HG03558 (cell line): ENCODE results near the gene SYTL1.

Experiments
- ATAC-seq: cut with Tn5 transposase; IDR thresholded peaks from one replicate; pipeline ENCODE4 v1.9.1; 2021; ENCODE audit warnings: moderate number of reproducible peaks; ENCODE audit not compliant: unreplicated experiment; ENCODE audit errors: extremely low read depth

Gene SYTL1, protein sequence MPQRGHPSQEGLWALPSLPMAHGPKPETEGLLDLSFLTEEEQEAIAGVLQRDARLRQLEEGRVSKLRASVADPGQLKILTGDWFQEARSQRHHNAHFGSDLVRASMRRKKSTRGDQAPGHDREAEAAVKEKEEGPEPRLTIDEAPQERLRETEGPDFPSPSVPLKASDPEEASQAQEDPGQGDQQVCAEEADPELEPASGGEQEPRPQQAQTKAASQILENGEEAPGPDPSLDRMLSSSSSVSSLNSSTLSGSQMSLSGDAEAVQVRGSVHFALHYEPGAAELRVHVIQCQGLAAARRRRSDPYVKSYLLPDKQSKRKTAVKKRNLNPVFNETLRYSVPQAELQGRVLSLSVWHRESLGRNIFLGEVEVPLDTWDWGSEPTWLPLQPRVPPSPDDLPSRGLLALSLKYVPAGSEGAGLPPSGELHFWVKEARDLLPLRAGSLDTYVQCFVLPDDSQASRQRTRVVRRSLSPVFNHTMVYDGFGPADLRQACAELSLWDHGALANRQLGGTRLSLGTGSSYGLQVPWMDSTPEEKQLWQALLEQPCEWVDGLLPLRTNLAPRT

DNA sequence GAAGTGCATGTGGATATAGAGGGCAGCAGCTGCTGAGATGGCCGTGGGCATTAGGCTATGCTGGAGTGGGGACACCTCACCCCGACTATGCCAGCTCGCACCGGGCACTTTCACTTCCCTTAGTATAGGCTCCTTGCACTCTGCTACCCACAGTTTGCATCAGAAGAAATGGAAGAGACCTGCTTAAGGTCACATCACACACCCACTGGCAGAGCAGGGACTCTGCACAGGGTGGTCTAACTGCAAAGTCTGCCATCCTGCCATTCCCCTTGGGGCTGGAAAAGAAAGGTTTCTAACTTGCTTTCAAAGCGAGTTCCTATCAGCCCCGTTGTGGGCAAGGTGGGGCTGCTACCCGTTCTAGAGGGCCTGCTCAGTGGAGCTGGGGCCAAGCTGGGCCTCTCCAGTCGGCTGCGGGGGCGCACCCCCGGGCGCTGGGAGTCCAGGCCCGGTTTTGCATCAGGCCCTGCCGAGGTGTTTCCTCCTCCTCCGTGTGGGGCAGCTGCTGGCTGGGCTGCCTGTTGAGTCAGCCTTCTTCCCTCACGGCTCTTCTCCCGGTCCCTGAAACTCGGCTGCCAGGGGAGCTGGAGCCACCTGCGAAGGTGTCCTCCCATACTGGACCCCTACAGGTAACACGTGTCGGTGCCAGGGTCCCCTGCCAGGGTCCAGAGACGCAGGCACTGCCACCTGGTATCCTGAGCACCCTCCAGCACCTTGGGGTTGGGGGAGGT, at the start of gene SYTL1:
Gene SYTL1, plus strand, starts transcription at position 498 of the 728 bp plus-strand sequence. CDS start 3,313 bp downstream, outside the sequence.
- ATAC-seq, result no peak

DNA sequence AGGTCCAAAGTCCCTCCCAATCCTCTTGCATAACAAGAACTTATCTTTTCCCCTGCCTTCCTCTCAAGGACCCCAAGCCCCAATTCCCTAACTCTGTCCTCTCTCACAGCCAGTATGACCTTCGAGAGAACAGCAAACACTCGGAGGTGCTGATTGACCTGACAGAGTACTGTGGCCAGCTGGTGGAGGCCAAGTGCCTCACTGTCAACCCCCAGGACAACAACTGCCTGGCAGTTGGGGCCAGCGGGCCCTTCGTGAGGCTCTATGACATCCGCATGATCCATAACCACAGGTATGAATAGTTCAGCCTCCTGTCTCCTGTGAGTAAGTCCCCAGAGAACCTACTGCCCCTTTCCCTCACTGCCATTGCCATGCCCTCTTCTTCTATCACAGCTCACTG, 49.7 kb upstream of the SYTL1 start:
- no peak for ATAC-seq

DNA sequence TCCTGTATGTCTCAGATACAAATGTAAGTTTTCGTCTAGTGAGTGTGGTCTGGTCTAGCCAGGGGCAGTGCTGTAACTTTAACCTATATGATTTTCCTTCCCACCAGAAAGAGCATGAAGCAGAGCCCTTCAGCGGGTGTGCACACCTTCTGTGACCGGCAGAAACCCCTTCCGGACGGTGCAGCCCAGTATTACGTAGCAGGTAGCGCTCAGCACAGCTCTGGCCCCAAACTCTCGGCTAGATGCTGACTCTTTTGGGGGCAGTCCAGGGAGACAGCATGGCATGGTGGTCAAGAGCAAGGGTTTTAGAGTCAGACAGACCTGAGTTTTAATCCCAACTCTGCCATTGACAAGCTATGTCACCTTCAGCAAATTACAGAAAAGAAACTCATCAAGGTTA, 47.9 kb upstream of the SYTL1 start:
- no peak for ATAC-seq

GRCh38 chr1:27296773-27297291, 45.0 kb upstream of the SYTL1 start:
- no peak for ATAC-seq

DNA sequence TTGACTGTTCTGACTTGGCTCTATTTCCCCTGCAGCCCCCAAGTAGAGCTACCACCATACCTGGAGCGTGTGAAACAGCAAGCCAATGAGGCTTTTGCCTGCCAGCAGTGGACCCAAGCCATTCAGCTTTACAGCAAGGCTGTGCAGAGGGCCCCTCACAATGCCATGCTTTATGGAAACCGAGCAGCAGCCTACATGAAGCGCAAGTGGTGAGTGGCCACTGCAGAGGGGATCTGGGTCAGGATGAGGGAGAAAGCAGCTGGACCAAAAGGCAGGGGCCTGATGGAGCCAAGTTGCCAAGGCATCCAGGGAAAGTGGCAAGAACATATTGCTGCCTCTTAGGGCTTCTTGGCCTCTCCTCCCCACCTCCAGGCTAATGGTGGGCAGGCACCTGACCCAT, 43.9 kb upstream of the SYTL1 start:
- no peak for ATAC-seq

GRCh38 chr1:27298632-27299384, 43.0 kb upstream of the SYTL1 start:
- no peak for ATAC-seq

DNA sequence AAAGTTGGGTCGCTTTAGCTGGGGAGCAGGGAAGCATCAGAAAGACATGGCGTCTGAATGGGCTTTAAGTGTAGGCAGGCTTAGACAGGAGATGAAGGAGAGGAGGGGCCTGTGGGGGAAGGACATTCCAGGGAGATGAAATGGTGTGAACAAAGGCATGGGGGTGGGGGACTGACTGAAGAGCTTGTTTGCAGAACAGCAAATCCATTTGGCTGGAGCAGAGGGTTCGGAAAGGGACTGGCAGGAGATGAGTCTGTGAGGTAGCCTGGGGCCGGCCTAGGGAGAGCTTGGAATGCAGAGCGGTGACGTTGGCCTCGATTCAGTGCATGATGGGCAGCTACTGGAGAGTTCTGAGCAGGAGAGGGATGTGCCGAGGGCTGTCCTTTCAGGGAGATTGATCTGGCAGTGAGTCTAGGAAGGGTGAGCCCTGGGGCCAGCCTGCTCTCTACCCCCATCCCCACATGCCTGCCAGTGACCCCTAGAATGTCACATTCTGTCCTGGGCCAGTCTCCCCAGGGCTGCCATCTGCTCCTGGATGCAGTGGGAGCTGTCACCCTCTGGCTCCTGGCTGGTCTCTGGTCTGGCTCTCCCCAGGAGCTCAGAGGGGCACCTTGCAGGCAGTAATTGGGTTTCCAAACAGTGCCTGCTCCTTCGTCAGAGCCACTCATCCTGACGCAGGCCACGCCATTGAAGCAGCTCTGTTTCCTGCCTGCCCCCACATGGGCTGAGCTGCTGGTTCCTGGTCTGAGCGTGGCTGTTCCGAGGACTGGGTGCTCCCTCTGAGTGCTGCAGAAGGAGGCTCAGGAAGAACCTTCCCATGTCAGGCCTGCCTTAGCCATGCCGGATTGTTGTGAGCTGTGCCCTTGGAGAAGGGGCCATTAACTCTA, 42.2 kb upstream of the SYTL1 start:
- ATAC-seq, result no peak

DNA sequence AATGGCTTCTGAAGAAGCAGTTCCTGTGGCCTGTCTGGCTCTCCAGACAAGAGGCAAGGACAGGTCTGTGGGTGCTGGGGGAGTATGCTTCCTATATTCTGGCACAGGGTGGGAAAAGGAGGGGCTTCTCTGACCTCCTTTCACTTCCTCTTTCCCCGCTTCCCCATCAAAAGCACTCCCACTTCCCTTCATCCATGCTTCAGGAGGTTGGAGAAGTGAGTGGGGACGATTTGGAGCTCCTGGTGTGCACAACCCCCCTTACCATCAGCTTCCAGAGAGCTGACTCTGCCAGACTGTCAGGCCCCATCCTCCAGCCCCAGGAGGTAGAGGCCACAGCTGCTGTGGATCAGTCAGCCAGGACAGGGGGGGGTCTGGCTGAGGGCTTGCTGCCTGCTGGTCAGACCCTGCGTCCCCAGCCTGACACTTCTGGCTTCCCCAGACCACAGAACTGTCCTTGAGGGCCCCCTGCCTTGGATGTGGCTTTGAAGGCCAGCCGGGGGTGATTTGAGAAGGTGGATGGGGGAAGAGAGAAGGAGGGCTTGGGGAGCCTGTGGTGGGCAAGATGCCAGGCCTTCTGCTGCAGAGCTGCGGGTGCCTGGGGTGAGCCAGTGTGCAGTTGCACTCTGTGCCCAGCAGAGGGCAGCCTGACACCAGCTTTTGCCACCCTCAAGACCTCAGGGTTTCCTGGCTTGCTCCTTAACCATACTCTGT, 41.3 kb upstream of the SYTL1 start:
- no peak for ATAC-seq

DNA sequence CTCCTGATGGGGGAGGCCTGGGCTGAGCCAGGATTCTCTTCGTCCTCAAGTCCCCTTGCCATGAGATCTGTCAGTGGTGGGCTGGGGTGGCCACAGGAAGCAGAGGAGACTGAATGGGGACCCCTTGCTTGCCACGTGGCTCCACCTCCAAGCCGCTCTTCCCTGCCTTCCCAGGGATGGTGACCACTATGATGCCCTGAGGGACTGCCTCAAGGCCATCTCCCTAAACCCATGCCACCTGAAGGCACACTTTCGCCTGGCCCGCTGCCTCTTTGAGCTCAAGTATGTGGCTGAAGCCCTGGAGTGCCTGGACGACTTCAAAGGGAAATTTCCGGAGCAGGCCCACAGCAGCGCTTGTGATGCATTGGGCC, 40.8 kb upstream of the SYTL1 start:
- no peak for ATAC-seq

GRCh38 chr1:27301582-27302199, 40.1 kb upstream of the SYTL1 start:
- ATAC-seq, result no peak

DNA sequence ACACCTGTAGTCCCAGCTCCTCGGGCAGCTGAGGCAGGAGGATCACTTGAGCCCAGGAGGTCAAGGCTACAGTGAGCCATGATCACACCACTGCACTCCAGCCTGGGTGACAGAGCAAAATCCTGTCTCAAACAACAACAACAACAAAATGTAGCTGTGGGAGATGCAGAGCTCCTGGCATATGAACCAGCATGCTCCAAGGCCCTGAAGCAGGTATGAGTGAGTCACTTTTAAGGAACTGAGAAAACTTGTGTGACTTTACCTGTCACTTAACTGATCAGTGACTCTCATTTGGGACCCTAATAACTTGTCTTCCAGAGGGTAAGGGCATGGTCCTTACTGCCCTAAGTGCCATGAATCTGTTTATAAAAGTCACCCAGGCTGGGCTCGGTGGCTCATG, 39.2 kb upstream of the SYTL1 start:
- ATAC-seq, result no peak

DNA sequence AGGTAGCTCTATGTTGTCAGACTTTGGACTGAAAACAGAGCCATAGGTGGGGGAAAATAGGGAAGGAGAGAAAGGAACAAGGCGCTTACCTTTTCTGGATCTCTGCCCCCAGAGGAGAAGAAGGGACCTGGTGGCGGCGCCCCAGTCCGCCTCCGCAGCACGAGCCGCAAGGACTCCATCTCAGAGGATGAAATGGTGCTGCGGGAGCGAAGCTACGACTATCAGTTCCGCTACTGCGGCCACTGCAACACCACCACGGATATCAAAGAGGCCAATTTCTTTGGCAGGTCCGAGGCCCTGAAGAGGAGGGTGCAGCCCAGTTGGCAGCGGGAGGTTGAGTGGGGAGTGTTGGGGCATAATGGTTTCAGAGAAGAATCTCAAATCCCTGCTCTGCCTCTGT, 38.3 kb upstream of the SYTL1 start:
- no peak for ATAC-seq

GRCh38 chr1:27306071-27306470, 35.8 kb upstream of the SYTL1 start:
- no peak for ATAC-seq

DNA sequence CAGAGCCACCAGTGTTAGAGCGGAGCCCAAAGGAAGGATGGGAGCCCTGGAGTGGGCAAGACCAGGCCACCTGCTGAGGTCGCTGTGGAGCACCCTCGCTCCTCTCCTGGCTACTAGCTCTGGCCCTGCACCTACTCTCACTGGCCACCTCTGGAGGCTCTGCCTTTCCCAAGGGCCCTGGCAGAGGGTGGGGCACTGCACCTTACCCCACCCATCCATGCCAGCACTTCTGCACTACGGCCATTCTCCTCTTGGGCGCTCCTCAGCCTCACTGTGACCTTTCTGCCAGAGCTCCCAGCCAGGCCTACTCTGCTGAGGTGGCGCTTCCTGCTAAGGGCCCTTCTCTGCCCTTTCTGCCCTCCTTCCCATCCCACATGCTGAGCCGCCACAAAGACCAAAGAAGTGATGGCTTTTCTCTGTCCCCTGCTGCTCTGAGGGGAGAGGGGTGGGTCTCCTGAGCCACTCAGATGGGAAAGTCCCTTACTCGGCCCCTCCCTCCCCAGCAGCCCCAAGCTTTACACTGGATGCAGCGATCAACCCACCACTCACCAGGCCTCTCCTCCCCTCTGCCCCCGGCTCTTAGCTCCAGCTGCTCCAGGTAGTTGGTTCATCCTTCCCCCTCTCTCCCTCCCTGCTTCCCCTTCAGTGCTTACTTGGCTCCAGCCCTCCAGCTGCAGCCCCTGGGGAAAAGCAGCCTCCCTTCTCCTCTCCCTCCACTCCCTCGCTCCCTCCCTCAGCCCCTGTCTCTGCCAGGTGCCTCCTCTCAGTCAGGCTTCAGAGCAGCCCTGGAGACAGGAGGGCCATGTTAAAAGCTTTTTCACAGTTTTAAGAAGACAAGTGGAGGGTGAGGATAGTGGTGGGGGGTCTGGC, 34.7 kb upstream of the SYTL1 start:
- no peak for ATAC-seq

DNA sequence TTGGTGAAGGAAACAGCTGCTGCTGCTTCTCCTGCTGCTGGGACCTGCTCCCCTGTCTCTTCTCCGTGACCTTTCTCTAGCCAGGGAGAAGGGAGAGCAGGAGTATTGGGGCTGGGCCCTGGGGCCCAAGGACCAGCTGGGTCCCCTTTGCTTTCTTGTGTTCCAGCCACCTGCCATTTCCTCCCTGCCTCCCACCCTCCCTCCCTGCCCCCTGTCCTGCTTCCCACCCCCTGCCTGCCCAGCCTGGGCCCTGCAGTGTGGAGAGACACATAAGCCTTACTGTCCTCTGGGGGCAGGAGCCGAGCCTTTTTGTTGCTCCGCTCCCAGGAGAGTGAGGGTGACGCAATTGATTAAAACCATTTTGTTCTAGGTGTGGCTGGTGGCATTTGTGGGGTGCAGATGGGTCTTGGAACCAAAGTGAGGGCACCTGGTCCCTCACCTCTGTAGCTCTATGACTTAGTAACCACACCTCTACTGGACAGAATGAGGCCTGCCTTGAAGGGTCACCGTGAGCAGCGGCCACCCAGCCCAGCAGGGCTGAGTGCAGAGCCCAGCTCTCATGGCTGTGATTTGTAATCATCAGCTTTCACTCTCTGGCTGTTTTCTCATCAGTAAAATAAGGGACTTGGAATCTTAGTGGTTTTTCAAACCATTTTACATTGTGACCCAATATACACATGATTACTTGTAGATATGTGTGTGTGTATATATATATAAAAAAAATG, 33.8 kb upstream of the SYTL1 start:
- ATAC-seq, result no peak

GRCh38 chr1:27314169-27314568, 27.7 kb upstream of the SYTL1 start:
- no peak for ATAC-seq

GRCh38 chr1:27314737-27315136, 27.1 kb upstream of the SYTL1 start:
- ATAC-seq, result no peak
